ENCODE measurements around the gene ITGB6.

Gene ITGB6

DNA sequence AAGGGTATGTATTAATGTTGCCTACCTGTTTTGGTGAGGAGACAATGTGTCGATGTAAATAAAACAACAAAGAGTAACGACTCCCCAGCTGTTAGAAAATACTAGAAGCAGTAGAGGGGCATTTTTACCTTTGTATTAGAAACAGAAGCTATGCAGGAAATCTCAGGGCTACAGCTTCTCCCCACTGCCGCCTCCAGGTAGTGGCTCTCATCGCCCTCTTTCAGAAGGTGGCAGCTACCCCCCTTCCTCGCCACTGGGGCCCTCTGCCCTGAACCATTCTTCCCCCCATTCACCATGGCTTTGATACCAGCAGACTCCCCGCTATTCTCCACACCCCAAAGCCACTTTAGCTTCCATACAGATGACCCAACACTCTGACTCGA, 144.4 kb downstream of the ITGB6 start:
- no peak for DNase-seq (ENCODE audit: low read depth in 3 of 3, low spot score in 1 of 3)

DNA sequence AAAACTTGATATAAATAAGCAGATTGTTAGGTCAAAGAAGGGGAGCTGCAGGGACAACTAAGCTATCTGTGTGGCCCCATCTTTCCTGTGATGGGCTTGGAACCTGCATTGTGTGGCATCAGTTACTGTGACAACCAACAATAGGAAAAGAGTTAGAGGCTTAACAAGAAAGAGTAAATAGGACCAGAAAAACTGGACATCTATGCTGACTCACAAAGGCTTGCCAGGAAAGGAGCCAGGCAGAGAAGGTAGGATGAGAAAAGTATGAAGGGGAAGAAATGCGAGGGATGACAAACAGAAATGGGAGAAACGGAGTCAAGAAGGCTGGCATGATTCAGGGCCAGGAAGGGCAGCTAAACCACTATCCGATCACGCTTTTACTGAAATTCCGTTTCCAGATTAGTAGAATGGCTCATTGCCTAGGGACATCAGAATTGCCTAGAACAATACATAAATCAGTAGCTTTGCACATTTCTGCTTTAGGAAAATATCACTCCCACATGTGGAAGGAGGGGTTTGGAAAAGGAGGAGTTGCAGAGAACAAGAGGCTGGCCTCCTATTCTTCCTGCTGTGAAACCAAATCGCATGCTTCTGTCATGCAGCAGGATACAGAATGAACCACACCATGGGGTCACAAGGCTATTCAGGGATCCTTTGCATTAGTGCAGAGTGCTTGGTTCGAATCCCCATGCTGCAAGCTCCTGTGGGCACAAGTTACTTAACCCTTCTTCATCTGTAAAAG, 144.9 kb downstream of the ITGB6 start:
- DNase-seq (ENCODE audit: low read depth in 3 of 3, low spot score in 1 of 3): no peak

DNA sequence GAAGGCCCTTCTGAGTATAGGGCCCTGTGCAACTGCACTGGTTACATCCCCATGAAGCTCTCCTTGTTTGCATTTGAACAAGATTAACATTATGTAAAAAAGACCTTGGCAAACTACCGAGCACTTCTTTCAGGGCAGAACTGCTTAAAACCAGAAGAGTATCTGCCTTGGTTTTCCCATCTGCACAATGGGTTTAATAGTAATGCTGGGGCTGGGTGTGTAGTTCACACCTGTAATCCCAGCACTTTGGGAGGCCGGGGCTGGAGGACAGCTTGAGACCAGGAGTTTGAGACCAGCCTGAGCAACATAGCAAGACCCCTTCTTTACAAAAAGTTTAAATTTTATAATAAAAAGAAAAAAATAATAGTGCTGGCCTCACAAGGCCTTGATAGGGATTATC, 146.1 kb downstream of the ITGB6 start:
- DNase-seq (ENCODE audit: low read depth in 3 of 3, low spot score in 1 of 3): no peak

DNA sequence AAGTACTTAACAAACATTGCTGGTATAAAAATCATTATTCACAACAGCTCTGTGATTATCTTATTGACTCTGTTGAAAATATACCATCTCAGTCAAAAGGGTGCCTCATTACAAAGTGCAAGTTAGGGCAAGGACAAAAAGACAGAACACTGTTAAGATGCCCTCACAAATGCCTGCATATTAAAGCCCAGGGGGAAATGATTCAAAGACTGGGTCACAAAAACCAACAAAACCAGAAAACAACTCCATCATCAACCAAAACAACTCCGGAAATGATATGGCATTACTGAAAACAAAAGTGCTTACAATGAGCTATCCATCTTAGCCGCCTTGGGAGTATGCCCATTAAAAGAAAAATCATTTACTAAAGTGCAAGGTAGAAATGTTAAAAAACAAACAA, 147.5 kb downstream of the ITGB6 start:
- no peak for DNase-seq (ENCODE audit: low read depth in 3 of 3, low spot score in 1 of 3)

DNA sequence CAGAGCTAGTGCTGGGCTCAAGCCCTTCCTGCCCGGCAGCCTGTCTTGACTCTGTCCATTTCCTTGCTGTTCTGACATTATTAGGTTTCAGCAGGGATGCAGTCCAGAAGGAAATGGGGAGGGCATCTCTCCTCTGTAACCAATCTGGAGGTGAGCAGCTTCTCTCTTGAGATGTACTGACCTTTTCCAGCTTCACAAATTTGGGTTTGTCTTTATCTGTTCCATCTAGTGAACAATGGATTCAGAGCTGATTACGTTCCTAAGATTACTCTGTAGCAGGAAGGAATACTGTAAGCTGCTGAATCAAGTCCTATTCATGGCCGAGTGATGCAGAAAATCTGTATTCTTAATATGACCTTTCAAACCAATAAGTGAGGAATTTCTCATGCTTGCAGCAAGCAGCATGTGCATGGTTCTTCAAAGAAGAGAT, 148.7 kb downstream of the ITGB6 start:
- no peak for DNase-seq (ENCODE audit: low read depth in 3 of 3, low spot score in 1 of 3)

DNA sequence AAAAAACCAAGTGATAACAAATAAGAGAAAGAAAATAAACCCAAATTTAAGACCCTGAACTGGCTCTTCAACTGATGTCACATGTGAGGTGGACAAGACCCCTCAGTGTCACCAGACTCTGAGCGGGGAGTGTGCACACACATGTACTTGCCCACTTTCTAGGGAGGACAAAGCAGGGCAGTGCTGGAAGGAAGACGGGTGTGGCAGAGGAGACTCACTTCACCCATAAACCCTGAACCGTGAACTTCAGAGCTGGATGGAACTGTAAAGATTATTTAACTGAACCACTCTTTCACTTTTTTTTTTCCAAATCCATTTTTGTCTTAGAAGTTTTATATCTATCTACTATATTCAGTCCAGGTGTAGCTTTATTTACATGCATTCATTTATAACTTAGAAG, 149.9 kb downstream of the ITGB6 start:
- no peak for DNase-seq (ENCODE audit: low read depth in 3 of 3, low spot score in 1 of 3)

Measured in stimulated activated CD4-positive, alpha-beta T cell treated with anti-CD3 and anti-CD28 coated beads, TNF-alpha, amount 100 ng/mL, for 1 hour (primary cell).